WTC11 (cell line): ENCODE measurements around the gene NEK3. TPM values are rescaled to one million over a fixed set of nuclear protein-coding genes. Genes with fewer than 3 reads are reported as not detected.

ENCODE experiments used
- ATAC-seq: fragments of 200-7000 bp; cut with Tn5 transposase; 2 replicates; pipeline ENCODE4 v1.10.0; 2021; ENCODE audit warnings: mild to moderate bottlenecking, moderate library complexity
- CTCF ChIA-PET: fragments of 300-600 bp; sonication (Branson Sonifier 250); formaldehyde crosslinking; loops from one replicate; lab custom pipeline; 2021; ENCODE audit warnings: antibody characterized with exemption; lab: Charles Lee
- POLR2A ChIA-PET: fragments of 350-600 bp; sonication (Branson Sonifier 250); formaldehyde crosslinking; loops from one replicate; lab custom pipeline; 2021; ENCODE audit warnings: antibody characterized with exemption; lab: Charles Lee
- DNase-seq: peaks from one replicate; pipeline ENCODE4 v3.0.0; 2021; ENCODE audit warnings: low spot score
- H3K27ac Mint-ChIP-seq: 2 replicates; pipeline ENCODE4 v1.8.0; 2021; ENCODE audit warnings: mixed read lengths
- H3K27me3 Mint-ChIP-seq: 2 replicates; pipeline ENCODE4 v1.8.0; 2021; ENCODE audit warnings: low read depth, mild to moderate bottlenecking, moderate library complexity, mixed read lengths
- H3K36me3 Mint-ChIP-seq: 2 replicates; pipeline ENCODE4 v1.8.0; 2021; ENCODE audit warnings: mixed read lengths
- H3K4me1 Mint-ChIP-seq: 2 replicates; pipeline ENCODE4 v1.8.0; 2022; ENCODE audit warnings: mixed read lengths
- H3K4me3 Mint-ChIP-seq: 2 replicates; pipeline ENCODE4 v1.8.0; 2021; ENCODE audit warnings: mild to moderate bottlenecking, moderate library complexity, mixed read lengths
- H3K9me3 Mint-ChIP-seq: 2 replicates; pipeline ENCODE4 v1.8.0; 2021; ENCODE audit warnings: mixed read lengths
- CREB1 ChIP-seq: sonication (generic); formaldehyde crosslinking; IDR thresholded peaks from 2 replicates; pipeline ENCODE4 v1.8.0; 2023; ENCODE audit warnings: mild to moderate bottlenecking, missing genetic modification reagents
- EMX1 ChIP-seq: fragments of 250-450 bp; sonication (Bioruptor Pico); IDR thresholded peaks from 2 replicates; pipeline ENCODE4 v1.8.0; 2021; ENCODE audit warnings: mild to moderate bottlenecking
- FOXK1 ChIP-seq: sonication (generic); formaldehyde crosslinking; IDR thresholded peaks from 2 replicates; pipeline ENCODE4 v1.8.0; 2022; ENCODE audit warnings: mild to moderate bottlenecking, moderate library complexity, missing genetic modification reagents
- GRHL2 ChIP-seq: fragments of 250-450 bp; sonication (Bioruptor Pico); IDR thresholded peaks from 2 replicates; pipeline ENCODE4 v1.8.0; 2022; ENCODE audit warnings: mild to moderate bottlenecking, moderate library complexity; ENCODE audit not compliant: insufficient replicate concordance, severe bottlenecking
- GTF2I ChIP-seq: fragments of 250-450 bp; sonication (Bioruptor Pico); conservative IDR thresholded peaks from 2 replicates; pipeline ENCODE4 v1.4.0; 2021; ENCODE audit warnings: mild to moderate bottlenecking
- HMGXB4 ChIP-seq: sonication (generic); formaldehyde crosslinking; IDR thresholded peaks from 2 replicates; pipeline ENCODE4 v1.8.1; 2023; ENCODE audit warnings: mild to moderate bottlenecking, moderate library complexity, missing genetic modification reagents
- NR2C2 ChIP-seq: sonication (generic); formaldehyde crosslinking; IDR thresholded peaks from 2 replicates; pipeline ENCODE4 v1.8.0; 2022; ENCODE audit warnings: mild to moderate bottlenecking, missing genetic modification reagents
- SMAD3 ChIP-seq: sonication (generic); formaldehyde crosslinking; IDR thresholded peaks from 2 replicates; pipeline ENCODE4 v1.8.0; 2022; ENCODE audit warnings: missing genetic modification reagents, mild to moderate bottlenecking, borderline replicate concordance
- ZBTB21 ChIP-seq: sonication (generic); formaldehyde crosslinking; IDR thresholded peaks from 2 replicates; pipeline ENCODE4 v1.8.1; 2023; ENCODE audit warnings: mild to moderate bottlenecking, missing genetic modification reagents, borderline replicate concordance
- ZNF138 ChIP-seq: sonication (generic); formaldehyde crosslinking; conservative IDR thresholded peaks from 2 replicates; pipeline ENCODE4 v1.8.1; 2022; ENCODE audit warnings: mild to moderate bottlenecking, moderate library complexity, missing genetic modification reagents
- ZNF232 ChIP-seq: sonication (generic); formaldehyde crosslinking; IDR thresholded peaks from 2 replicates; pipeline ENCODE4 v1.8.0; 2022; ENCODE audit warnings: mild to moderate bottlenecking, missing genetic modification reagents
- ZNF263 ChIP-seq: sonication (generic); formaldehyde crosslinking; IDR thresholded peaks from 2 replicates; pipeline ENCODE4 v1.8.1; 2022; ENCODE audit warnings: low read depth, mild to moderate bottlenecking, moderate library complexity, missing genetic modification reagents
- total RNA-seq: library from RNA; stranded (reverse); gene quantifications from 3 replicates; pipeline ENCODE4 v1.2.3, GENCODE V29; 2021
- TF ChIP-seq, protein P1 (sequence below): sonication (generic); formaldehyde crosslinking; IDR thresholded peaks from 2 replicates; pipeline ENCODE4 v1.8.1; 2022; ENCODE audit warnings: missing genetic modification reagents, borderline replicate concordance
- TF ChIP-seq, protein P2 (sequence below): fragments of 250-450 bp; sonication (Bioruptor Pico); IDR thresholded peaks from 2 replicates; pipeline ENCODE4 v1.9.0; 2021; ENCODE audit warnings: mild to moderate bottlenecking
- TF ChIP-seq, protein P3 (sequence below): sonication (generic); formaldehyde crosslinking; IDR thresholded peaks from 2 replicates; pipeline ENCODE4 v1.8.0; 2023; ENCODE audit warnings: missing genetic modification reagents, mild to moderate bottlenecking, borderline replicate concordance
- TF ChIP-seq, protein P4 (sequence below): sonication (generic); formaldehyde crosslinking; IDR thresholded peaks from 2 replicates; pipeline ENCODE4 v1.8.1; 2022; ENCODE audit warnings: mild to moderate bottlenecking, moderate library complexity, missing genetic modification reagents
- TF ChIP-seq, protein P5 (sequence below): sonication (generic); formaldehyde crosslinking; IDR thresholded peaks from 2 replicates; pipeline ENCODE4 v1.8.0; 2022; ENCODE audit warnings: mild to moderate bottlenecking, missing genetic modification reagents
- TF ChIP-seq, protein P6 (sequence below): fragments of 200-600 bp; IDR thresholded peaks from 2 replicates; pipeline ENCODE4 v1.8.0; 2022; ENCODE audit warnings: antibody characterized with exemption

The NEK3 gene
- total RNA-seq, 1 experiment from 2014 or later: 33.3 TPM

GRCh38 chr13:52092087-52092486 lies 67.3 kb downstream of the NEK3 start:
- H3K27me3 Mint-ChIP-seq: no peaks in the 10 kb centered on the region

More at GRCh38 chr13:52092087-52092486, 67.3 kb downstream of the NEK3 start:
- POLR2A ChIA-PET: no interaction called here
- no peak for DNase-seq
- CTCF ChIA-PET: no interaction called here
- no peak for TF ChIP-seq GRHL2 (CRISPR knock-in tag)
- no peak for TF ChIP-seq GTF2I
- no peak for TF ChIP-seq CREB1
- no peak for TF ChIP-seq NR2C2 (CRISPR knock-in tag)
- TF ChIP-seq, protein P1, sequence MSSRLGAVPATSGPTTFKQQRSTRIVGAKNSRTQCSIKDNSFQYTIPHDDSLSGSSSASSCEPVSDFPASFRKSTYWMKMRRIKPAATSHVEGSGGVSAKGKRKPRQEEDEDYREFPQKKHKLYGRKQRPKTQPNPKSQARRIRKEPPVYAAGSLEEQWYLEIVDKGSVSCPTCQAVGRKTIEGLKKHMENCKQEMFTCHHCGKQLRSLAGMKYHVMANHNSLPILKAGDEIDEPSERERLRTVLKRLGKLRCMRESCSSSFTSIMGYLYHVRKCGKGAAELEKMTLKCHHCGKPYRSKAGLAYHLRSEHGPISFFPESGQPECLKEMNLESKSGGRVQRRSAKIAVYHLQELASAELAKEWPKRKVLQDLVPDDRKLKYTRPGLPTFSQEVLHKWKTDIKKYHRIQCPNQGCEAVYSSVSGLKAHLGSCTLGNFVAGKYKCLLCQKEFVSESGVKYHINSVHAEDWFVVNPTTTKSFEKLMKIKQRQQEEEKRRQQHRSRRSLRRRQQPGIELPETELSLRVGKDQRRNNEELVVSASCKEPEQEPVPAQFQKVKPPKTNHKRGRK: no peak
- TF ChIP-seq HMGXB4 (CRISPR knock-in tag): no peak
- TF ChIP-seq SMAD3 (CRISPR knock-in tag): no peak
- TF ChIP-seq FOXK1 (CRISPR knock-in tag): no peak
- no peak for TF ChIP-seq ZNF138
- TF ChIP-seq ZBTB21 (CRISPR knock-in tag): no peak
- TF ChIP-seq, protein P2, sequence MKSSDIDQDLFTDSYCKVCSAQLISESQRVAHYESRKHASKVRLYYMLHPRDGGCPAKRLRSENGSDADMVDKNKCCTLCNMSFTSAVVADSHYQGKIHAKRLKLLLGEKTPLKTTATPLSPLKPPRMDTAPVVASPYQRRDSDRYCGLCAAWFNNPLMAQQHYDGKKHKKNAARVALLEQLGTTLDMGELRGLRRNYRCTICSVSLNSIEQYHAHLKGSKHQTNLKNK (CRISPR knock-in tag): no peak
- TF ChIP-seq, protein P3, sequence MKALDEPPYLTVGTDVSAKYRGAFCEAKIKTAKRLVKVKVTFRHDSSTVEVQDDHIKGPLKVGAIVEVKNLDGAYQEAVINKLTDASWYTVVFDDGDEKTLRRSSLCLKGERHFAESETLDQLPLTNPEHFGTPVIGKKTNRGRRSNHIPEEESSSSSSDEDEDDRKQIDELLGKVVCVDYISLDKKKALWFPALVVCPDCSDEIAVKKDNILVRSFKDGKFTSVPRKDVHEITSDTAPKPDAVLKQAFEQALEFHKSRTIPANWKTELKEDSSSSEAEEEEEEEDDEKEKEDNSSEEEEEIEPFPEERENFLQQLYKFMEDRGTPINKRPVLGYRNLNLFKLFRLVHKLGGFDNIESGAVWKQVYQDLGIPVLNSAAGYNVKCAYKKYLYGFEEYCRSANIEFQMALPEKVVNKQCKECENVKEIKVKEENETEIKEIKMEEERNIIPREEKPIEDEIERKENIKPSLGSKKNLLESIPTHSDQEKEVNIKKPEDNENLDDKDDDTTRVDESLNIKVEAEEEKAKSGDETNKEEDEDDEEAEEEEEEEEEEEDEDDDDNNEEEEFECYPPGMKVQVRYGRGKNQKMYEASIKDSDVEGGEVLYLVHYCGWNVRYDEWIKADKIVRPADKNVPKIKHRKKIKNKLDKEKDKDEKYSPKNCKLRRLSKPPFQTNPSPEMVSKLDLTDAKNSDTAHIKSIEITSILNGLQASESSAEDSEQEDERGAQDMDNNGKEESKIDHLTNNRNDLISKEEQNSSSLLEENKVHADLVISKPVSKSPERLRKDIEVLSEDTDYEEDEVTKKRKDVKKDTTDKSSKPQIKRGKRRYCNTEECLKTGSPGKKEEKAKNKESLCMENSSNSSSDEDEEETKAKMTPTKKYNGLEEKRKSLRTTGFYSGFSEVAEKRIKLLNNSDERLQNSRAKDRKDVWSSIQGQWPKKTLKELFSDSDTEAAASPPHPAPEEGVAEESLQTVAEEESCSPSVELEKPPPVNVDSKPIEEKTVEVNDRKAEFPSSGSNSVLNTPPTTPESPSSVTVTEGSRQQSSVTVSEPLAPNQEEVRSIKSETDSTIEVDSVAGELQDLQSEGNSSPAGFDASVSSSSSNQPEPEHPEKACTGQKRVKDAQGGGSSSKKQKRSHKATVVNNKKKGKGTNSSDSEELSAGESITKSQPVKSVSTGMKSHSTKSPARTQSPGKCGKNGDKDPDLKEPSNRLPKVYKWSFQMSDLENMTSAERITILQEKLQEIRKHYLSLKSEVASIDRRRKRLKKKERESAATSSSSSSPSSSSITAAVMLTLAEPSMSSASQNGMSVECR: no peak
- TF ChIP-seq, protein P4, sequence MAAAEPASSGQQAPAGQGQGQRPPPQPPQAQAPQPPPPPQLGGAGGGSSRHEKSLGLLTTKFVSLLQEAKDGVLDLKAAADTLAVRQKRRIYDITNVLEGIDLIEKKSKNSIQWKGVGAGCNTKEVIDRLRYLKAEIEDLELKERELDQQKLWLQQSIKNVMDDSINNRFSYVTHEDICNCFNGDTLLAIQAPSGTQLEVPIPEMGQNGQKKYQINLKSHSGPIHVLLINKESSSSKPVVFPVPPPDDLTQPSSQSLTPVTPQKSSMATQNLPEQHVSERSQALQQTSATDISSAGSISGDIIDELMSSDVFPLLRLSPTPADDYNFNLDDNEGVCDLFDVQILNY (CRISPR knock-in tag): no peak
- TF ChIP-seq, protein P5, sequence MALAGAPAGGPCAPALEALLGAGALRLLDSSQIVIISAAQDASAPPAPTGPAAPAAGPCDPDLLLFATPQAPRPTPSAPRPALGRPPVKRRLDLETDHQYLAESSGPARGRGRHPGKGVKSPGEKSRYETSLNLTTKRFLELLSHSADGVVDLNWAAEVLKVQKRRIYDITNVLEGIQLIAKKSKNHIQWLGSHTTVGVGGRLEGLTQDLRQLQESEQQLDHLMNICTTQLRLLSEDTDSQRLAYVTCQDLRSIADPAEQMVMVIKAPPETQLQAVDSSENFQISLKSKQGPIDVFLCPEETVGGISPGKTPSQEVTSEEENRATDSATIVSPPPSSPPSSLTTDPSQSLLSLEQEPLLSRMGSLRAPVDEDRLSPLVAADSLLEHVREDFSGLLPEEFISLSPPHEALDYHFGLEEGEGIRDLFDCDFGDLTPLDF (CRISPR knock-in tag): no peak
- no peak for TF ChIP-seq EMX1 (CRISPR knock-in tag)
- TF ChIP-seq, protein P6, sequence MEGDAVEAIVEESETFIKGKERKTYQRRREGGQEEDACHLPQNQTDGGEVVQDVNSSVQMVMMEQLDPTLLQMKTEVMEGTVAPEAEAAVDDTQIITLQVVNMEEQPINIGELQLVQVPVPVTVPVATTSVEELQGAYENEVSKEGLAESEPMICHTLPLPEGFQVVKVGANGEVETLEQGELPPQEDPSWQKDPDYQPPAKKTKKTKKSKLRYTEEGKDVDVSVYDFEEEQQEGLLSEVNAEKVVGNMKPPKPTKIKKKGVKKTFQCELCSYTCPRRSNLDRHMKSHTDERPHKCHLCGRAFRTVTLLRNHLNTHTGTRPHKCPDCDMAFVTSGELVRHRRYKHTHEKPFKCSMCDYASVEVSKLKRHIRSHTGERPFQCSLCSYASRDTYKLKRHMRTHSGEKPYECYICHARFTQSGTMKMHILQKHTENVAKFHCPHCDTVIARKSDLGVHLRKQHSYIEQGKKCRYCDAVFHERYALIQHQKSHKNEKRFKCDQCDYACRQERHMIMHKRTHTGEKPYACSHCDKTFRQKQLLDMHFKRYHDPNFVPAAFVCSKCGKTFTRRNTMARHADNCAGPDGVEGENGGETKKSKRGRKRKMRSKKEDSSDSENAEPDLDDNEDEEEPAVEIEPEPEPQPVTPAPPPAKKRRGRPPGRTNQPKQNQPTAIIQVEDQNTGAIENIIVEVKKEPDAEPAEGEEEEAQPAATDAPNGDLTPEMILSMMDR: no peak
- TF ChIP-seq ZNF232 (CRISPR knock-in tag): no peak
- TF ChIP-seq ZNF263: no peak
- TF ChIP-seq, all 79 proteins: peak for 0
- Mint-ChIP-seq H3K27ac (no peak overlapping the region), H3K36me3 (peaks cover 6% of the 10 kb centered on the region), H3K9me3 (peaks cover 10% of the 10 kb centered on the region), H3K4me1 (no peaks in the 10 kb centered on the region), H3K4me3 (no peak overlapping the region)
- ATAC-seq: no peak
